ENCODE measurements around the gene ISY1. TPM values are rescaled to one million over a fixed set of nuclear protein-coding genes. Genes with fewer than 3 reads are reported as not detected.
A peak's percentile ranks its signal among the peaks of the same experiment; 100 is the strongest.

Gene ISY1
- total and polyA plus RNA-seq, 2 of the 4 experiments (the other 2 are of a cell fraction) = 28.5 to 31.5 TPM

DNA sequence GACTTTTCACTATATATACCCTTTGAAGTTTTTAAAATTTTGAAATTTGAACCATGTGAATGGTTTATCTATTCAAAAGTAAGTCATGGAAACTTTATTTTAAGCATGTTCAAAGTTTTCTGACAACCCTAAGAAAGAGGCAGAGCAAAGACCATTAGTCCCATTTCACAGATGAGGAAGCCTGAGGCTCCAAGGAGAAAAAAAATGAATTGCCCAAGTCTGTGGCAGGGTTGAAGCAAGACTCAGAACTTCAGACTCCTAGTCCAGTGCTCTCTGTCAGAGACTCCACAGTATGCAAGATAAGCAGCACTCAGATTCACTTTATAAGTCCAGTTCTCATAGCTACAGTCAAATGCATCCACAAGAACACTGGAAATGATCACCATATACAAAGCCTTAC, 43.7 kb downstream of the ISY1 start:
- Histone ChIP-seq H4K91ac (ENCODE audit: insufficient read depth, low read depth, low read length) (no peak overlapping the region), H2BK120ac (ENCODE audit: low read depth, low read length) (no peak overlapping the region), H3K14ac (replicated peaks; ENCODE audit: low read depth, low read length) (no peak overlapping the region), H3K4me1 (ENCODE audit: control insufficient read depth, insufficient read depth, low read length) (peaks cover 10% of the 10 kb centered on the region), H3K4me2 (ENCODE audit: low read depth, low read length) (no peak overlapping the region), H3K18ac (ENCODE audit: low read depth, low read length) (no peak overlapping the region), H3K9me1 (ENCODE audit: insufficient read depth, low read length) (peaks cover 16% of the 10 kb centered on the region), H3K27ac (ENCODE audit: insufficient read depth, low read length) (no peak overlapping the region), H3K23ac (ENCODE audit: low read depth, low read length) (peak overlapping the region; percentile 28; the same call in 1 of the 2 replicates), H3K9me3 (ENCODE audit: control insufficient read depth, insufficient read depth, low read length) (no peaks in the 10 kb centered on the region), H2BK5ac (ENCODE audit: low read depth, low read length, poor library complexity, severe bottlenecking) (no peak overlapping the region), H3K4me3 (ENCODE audit: insufficient read depth, low read depth, low read length) (no peak overlapping the region), H3K56ac (ENCODE audit: extremely low read depth, insufficient read depth, low read length) (no peak overlapping the region), H2BK15ac (ENCODE audit: low read depth, low read length) (no peak overlapping the region), H4K8ac (ENCODE audit: low read depth in 2 of 2, low read length in 2 of 2) (no peak overlapping the region), H3K36me3 (ENCODE audit: control insufficient read depth, insufficient read depth, low read length) (peaks cover 12% of the 10 kb centered on the region), H2AK5ac (ENCODE audit: low read depth, low read length) (no peak overlapping the region), H3K27me3 (ENCODE audit: control insufficient read depth, insufficient read depth, low read length) (no peaks in the 10 kb centered on the region), H3K79me1 (ENCODE audit: low read depth in 1 of 2, low read length in 2 of 2) (peaks cover 37 to 77% of the 10 kb centered on the region in 2 experiments), H2BK20ac (ENCODE audit: low read depth, low read length) (no peak overlapping the region), H3K9ac (ENCODE audit: low read depth, low read length) (no peak overlapping the region), H2AFZ (replicated peaks; ENCODE audit: low read length, poor library complexity) (no peak overlapping the region), H2AK9ac (replicated peaks; ENCODE audit: low read depth, low read length, poor library complexity) (no peak overlapping the region), H4K20me1 (ENCODE audit: insufficient read depth, low read length) (peaks cover 68% of the 10 kb centered on the region), H4K5ac (ENCODE audit: low read depth, low read length) (no peak overlapping the region), H3K4ac (ENCODE audit: low read depth, low read length) (no peak overlapping the region)
- TF ChIP-seq, protein P1, sequence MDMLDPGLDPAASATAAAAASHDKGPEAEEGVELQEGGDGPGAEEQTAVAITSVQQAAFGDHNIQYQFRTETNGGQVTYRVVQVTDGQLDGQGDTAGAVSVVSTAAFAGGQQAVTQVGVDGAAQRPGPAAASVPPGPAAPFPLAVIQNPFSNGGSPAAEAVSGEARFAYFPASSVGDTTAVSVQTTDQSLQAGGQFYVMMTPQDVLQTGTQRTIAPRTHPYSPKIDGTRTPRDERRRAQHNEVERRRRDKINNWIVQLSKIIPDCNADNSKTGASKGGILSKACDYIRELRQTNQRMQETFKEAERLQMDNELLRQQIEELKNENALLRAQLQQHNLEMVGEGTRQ (IDR thresholded peaks at IDR 0.05; ENCODE audit: low read depth, low read length) = no peak
- TF ChIP-seq, protein P2, sequence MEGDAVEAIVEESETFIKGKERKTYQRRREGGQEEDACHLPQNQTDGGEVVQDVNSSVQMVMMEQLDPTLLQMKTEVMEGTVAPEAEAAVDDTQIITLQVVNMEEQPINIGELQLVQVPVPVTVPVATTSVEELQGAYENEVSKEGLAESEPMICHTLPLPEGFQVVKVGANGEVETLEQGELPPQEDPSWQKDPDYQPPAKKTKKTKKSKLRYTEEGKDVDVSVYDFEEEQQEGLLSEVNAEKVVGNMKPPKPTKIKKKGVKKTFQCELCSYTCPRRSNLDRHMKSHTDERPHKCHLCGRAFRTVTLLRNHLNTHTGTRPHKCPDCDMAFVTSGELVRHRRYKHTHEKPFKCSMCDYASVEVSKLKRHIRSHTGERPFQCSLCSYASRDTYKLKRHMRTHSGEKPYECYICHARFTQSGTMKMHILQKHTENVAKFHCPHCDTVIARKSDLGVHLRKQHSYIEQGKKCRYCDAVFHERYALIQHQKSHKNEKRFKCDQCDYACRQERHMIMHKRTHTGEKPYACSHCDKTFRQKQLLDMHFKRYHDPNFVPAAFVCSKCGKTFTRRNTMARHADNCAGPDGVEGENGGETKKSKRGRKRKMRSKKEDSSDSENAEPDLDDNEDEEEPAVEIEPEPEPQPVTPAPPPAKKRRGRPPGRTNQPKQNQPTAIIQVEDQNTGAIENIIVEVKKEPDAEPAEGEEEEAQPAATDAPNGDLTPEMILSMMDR (conservative IDR thresholded peaks at IDR 0.05; ENCODE audit: low read depth, low read length) = no peak
- TF ChIP-seq RAD21 (IDR thresholded peaks at IDR 0.05; ENCODE audit: low read length) = no peak
- no peak for TF ChIP-seq MXI1 (IDR thresholded peaks at IDR 0.05; ENCODE audit: borderline replicate concordance, low read depth, low read length)
- no peak for TF ChIP-seq RFX5 (IDR thresholded peaks at IDR 0.05; ENCODE audit: low read depth, low read length)
- TF ChIP-seq CHD1 (IDR thresholded peaks at IDR 0.05; ENCODE audit: low read depth, low read length) = no peak
- no peak for TF ChIP-seq FOS (IDR thresholded peaks at IDR 0.05; ENCODE audit: low read depth, low read length)
- TF ChIP-seq RCOR1 (IDR thresholded peaks at IDR 0.05; ENCODE audit: insufficient replicate concordance, low read length) = no peak
- no peak for TF ChIP-seq ELK1 (IDR thresholded peaks at IDR 0.05; ENCODE audit: borderline replicate concordance, low read depth, low read length)
- no peak for TF ChIP-seq POLR2A (IDR thresholded peaks at IDR 0.05; ENCODE audit: low read depth, low read length)
- TF ChIP-seq MAZ (IDR thresholded peaks at IDR 0.05; ENCODE audit: borderline replicate concordance, low read depth, low read length) = no peak
- TF ChIP-seq BHLHE40 (IDR thresholded peaks at IDR 0.05; ENCODE audit: low read depth, low read length) = no peak
- no peak for TF ChIP-seq SMC3 (IDR thresholded peaks at IDR 0.05; ENCODE audit: low read depth, low read length)
- no peak for TF ChIP-seq CEBPB (IDR thresholded peaks at IDR 0.05; ENCODE audit: low read depth, low read length)
- no peak for TF ChIP-seq NFE2L2 (IDR thresholded peaks at IDR 0.05; ENCODE audit: low read depth, low read length)
- no peak for TF ChIP-seq MAFK (IDR thresholded peaks at IDR 0.05; ENCODE audit: low read depth, low read length)
- DNase-seq (no peak), ATAC-seq (ENCODE audit: low read depth) (no peak)
- CTCF ChIA-PET = no interaction called here
- POLR2A ChIA-PET (ENCODE audit: unreplicated experiment) = no interaction called here
- intact Hi-C loops (cut with micrococcal nuclease) = loop anchor here (10.0 kb wide), 1 partner anchor 62 kb away; no protein-coding TSS in a partner anchor
- no TSS peak for BruUV-seq (replicated peaks)
- in situ Hi-C loops (cut with MboI; ENCODE audit: low sequenced_read_pairs) = no loop called here
- dilution Hi-C loops (cut with HindIII; ENCODE audit: low sequenced_read_pairs, unreplicated experiment) = no loop called here
